GM19452 (cell line): ENCODE data around the gene USP21.

Experiments used
- ATAC-seq: cut with Tn5 transposase; IDR thresholded peaks from one replicate; pipeline ENCODE4 v1.9.1; 2021; ENCODE audit not compliant: unreplicated experiment

The USP21 gene

DNA sequence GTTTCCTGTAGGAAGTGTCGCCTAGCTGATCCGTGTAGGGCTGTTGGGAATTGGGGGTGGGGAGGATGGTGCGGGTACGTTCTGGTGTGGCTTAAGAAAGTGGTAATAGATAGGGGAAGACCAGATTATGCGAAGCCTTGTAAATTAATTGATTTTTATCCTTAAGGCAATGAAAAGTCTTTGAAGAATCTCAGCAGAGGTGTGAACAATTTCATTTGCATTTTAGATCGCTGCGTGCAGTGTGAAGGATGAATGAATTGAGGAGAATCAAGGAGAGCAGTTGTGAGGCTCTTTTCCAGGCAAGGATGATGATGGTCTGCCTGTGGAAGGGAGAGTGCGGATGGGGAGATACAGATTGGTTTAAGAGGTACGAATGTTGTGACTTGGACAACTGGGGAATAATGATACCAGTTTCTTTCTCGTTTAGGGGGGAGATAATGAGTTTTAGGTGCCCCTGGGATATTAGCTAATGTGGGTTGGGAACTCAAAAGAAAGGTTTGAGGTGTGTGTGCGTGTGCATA is 26.0 kb upstream of the USP21 start:
- ATAC-seq: no peak

DNA sequence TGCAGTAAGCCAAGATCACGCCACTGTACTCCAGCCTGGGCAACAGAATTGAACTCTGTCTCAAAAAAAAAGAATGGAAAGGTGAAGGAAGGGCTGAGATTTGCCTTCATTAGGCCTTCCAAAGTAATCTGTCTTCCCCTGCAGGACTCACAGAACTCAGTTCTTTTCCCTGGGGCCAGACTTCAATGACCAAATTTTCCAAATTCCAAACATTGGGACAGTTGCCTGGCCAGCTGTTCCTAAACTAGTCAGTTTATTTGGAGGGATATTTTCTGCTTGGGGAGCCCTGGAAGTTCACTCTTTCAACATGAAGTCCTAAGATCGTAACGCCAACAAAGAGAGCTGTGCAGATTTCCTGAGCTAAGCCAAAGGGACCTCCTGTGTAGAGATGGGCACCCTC is 21.4 kb upstream of the USP21 start:
- ATAC-seq: no peak

GRCh38 chr1:161138431-161138830 is 20.9 kb upstream of the USP21 start:
- no peak for ATAC-seq

DNA sequence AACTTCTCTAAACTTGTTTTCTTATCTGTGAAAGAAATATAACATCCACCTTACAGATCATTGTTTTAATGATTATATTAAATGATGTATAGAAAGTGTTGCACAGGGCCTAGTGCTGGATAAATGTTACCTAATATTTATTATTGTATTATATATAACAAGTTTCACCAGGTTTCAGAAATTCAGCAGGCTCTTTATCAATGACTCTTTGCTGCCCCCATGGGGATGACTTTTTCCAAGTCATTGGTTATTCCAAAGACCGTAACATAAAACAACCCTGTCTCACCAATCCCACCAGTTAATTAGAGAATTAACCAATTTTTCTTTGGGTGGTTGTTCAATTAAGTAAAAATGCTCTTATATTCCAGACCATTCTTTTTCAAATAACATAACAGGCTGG is 19.5 kb upstream of the USP21 start:
- ATAC-seq: no peak

- ATAC-seq: no peak
Measured at GRCh38 chr1:161140755-161141400, 18.4 kb upstream of the USP21 start.

GRCh38 chr1:161145832-161146231 is 13.5 kb upstream of the USP21 start:
- no peak for ATAC-seq

DNA sequence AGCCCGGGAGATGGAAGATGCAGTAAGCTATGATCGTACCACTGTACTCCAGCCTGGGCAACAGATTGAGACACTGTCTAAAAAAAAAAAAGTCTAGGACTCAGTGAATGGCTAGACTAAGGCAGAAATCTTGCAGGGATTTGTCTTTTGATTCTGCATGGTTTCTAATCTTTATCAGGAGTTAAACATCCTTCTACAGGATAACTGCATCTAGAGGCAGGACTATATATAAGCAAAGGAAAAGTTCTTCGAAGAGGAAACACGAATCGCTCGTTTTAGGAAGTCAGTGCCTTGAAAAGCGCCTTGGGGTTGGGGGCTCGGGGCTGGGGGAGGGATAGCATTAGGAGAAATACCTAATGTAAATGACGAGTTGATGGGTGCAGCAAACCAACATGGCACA is 6.1 kb upstream of the USP21 start:
- ATAC-seq: no peak

DNA sequence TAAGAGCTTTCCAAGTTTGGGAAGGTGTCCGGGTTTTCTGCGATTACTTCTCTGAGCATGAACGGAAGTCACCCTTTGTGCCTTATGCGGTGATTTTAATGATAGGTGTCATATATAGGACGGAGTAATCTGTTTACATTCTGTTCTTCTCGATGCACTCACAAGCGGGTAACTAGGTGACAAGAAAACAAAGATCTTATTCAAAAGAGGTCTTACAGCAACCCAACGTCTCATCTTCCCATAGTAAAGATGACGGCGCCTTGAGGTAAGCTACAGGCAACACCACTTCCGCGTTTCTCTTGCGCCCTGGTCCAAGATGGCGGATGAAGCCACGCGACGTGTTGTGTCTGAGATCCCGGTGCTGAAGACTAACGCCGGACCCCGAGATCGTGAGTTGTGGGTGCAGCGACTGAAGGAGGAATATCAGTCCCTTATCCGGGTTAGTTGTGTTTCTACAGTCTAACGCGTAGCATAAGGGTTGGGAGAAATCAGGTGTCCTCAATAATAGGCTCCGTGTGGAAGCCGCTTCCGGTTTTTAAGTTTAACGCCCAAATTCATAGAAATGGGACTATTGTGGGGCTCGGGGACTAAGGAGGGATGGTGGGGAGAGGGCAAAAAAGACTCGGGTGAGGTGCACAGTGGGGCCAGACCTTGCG is 5.5 kb upstream of the USP21 start, which contains the start of gene UFC1:
Gene UFC1, plus strand, starts transcription at position 297 of the 656 bp plus-strand sequence. Its CDS starts 20 bp downstream, at position 317.
- peak; percentile 93 for ATAC-seq

GRCh38 chr1:161157867-161158266 is 1.4 kb upstream of the USP21 start:
- ATAC-seq: no peak

GRCh38 chr1:161158316-161159010 is 837 bp upstream of the USP21 start:
- no peak for ATAC-seq

DNA sequence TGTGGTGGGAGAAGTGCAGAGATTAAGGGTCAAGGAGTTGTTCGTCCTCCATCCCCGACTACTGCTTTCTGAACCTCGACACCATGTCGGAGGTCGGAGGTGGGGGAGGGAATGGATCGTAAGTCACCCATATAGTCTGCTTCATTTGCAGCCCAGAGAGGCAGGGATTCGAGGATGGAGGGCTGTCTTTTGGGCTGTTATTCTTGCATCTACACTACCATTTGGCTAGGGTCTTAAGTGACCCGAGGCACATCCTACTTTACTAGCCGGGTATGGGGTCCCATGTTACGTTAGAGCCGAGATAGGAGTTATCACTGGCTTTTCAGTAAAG is 578 bp downstream of the USP21 start:
- ATAC-seq: no peak

- no peak for ATAC-seq
Measured at GRCh38 chr1:161160671-161161145, 1.4 kb downstream of the USP21 start.

DNA sequence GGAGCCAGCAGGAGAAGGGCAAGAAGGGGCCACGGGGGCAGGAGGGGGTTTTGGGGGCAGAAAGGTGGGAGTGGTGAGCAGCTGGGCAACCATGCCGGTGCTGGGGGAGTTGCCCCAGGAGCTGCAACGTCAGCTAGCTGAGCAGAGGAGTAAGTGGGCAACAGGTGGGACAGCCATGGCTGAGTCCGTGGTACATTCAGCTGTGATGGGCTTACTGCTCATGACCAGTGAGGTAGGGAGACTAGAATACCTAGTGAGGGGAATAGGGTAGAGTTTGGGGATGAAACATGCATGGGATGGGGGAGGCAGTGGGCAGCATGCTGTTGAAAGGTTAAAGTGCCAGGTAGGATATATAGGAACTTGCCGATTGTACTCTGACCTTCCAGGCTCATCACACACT is 2.4 kb downstream of the USP21 start:
- no peak for ATAC-seq

DNA sequence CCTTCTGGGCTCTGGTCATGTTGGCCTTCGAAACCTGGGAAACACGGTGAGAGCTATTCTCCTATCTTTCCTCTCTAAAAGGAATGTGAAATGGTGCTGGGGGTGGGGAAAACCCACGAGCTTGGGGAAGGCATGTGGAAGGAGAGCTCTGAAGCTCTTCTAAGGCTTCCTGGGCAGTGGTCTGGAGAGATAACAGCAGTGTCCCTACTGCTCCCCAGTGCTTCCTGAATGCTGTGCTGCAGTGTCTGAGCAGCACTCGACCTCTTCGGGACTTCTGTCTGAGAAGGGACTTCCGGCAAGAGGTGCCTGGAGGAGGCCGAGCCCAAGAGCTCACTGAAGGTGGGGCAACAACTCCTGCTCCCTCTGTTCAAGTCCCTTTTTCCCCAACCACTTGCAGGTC is 2.8 kb downstream of the USP21 start:
- ATAC-seq: no peak

DNA sequence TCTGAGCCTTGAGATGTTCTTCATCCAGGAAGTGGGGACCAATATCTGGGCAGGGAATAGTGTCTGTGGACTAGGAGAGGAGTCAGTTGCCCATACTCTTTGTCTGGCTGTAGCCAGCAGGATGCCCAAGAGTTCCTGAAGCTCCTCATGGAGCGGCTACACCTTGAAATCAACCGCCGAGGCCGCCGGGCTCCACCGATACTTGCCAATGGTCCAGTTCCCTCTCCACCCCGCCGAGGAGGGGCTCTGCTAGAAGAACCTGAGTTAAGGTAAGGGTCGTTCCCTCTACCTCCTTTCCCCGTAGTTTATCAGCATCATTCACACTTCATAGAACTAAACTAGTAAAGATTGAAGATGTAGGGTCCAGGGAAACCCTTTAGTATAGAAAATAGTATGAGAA is 3.5 kb downstream of the USP21 start:
- ATAC-seq: no peak

GRCh38 chr1:161163793-161164192 is 4.5 kb downstream of the USP21 start:
- no peak for ATAC-seq

- ATAC-seq: no peak
Measured at GRCh38 chr1:161164901-161165610, 5.8 kb downstream of the USP21 start.

DNA sequence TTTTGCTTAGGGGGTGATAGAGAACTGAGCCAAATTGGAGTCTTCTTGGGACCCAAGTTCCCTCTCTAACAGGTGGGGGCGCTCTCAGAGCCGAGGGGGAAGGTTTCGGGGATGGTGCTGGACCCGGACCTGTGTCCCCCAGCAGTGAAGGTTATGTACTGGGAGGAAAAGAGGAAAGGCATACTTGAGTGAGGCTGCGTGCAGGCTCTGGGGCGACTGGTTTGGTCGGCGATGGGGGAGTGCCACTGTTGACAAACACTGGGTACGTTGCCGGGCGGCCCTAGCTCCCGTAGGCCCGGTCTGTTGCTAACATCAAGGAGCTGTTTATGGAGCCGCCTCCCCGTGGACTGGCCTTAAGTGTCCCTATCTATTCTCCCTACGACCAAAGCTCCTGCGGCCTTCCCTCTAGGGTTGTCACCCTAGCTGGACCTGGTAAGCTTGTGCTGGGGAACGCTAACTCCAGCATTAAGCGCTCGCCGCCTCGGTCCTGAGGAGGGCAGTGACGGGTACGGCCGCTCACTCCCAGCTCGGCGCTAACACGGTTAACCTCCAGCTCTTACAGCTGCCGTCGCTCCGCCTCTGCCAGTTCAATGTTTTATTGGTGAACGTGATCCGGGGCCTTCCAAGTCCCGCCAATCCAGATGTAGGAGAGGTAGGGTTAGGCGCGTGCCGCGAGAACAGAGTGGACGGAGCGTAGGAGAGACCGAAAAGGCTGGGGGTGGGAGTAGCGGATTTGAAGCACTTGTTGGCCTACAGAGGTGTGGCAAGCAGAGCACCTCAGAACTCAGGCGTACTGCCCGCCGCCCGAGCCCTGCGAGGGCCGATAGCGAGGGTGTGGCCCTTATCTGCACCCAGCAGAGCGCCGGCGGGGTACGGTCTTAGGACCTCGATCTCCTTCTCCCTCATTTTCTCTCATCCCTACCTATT is 6.7 kb downstream of the USP21 start, which contains the start of gene PPOX:
Gene PPOX, plus strand, starts transcription at position 685 of the 927 bp plus-strand sequence. CDS start 422 bp downstream, outside the sequence.
- ATAC-seq: peak; percentile 92

- ATAC-seq: no peak
Measured at GRCh38 chr1:161166669-161167548, 7.6 kb downstream of the USP21 start.
